ENCODE measurements around the gene MAGEB17.

GRCh38 chrX:16160729-16161128 lies 6.6 kb upstream of the MAGEB17 start:
- TF ChIP-seq EZH2 (IDR thresholded peaks at IDR 0.05; ENCODE audit: low read length) (no peak), CTCF (optimal IDR thresholded peaks at IDR 0.05 in 1 of 3, IDR thresholded peaks at IDR 0.05 in 1 of 3, conservative IDR thresholded peaks at IDR 0.05 in 1 of 3; ENCODE audit: extremely low read depth in 1 of 3, insufficient read depth in 2 of 3, low read length in 3 of 3) (no peak)
